Measurements from ENCODE around the gene IGSF9. TPM values are rescaled to one million over a fixed set of nuclear protein-coding genes. Genes with fewer than 3 reads are reported as not detected.

IGSF9 gene
- total RNA-seq, 1 experiment from 2014 or later, result 15.6 TPM

DNA sequence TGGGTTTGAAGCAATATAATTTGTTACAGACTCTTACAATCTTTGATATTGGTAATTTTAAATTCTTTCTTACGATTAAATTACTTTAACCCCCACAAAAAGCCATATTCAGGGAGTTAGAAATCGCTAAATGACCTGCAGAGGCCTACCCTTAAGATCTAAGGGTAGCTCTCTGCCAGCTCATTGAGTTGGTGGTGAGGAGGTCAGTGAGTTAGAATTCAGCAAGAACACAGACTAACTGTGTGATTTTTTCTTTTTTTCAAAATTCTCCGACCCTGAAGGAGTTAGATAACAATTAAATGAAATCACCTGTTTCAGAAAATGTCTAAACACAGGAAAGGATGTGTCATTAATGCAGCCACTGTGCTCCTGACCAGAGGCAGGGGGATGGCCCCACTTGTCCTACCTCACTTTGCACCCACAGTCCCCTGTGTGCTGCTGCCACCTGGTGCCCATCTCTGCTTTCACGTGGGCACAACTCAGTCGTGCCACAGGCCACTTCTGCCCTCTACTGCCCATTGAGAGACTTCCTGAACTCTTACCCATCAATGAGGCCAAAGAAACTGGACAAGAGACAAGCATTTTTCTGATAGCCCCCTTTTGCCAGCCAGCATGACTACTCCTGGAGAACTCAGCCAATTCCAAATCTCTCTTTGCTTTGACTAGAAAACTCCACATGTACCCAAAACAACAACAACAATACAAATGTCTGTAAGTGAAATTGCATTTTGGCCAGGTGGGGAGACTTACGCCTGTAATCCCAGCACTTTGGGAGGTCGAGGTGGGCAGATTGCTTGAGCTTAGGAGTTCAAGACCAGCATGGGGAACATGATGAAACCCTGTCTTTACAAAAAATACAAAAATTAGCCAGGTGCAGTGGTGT, 53.9 kb downstream of the IGSF9 start:
- no peaks in the 10 kb centered on the region for H3K79me2 ChIP-seq (ENCODE audit: low read length)
- no peak overlapping the region for H3K4me3 ChIP-seq (ENCODE audit: low read length)
- ATAC-seq (peak; percentile 74), DNase-seq (peak; percentile 97)
- H3K9ac ChIP-seq (ENCODE audit: low read length), result no peak overlapping the region
- H3K27ac ChIP-seq (ENCODE audit: low read length), result peak overlapping the region; percentile 19; the same call in 1 of the 2 replicates
- no peaks in the 10 kb centered on the region for H3K27me3 ChIP-seq (ENCODE audit: low read length)
- no peak overlapping the region for H2AFZ ChIP-seq (ENCODE audit: low read length)
- H3F3A ChIP-seq (ENCODE audit: low read length, unreplicated experiment), result no peaks in the 10 kb centered on the region
- no peaks in the 10 kb centered on the region for H3K9me2 ChIP-seq (replicated peaks; ENCODE audit: low read length)
- ChIA-PET POLR2A (ENCODE audit: unreplicated experiment) (interaction anchor here (0.6 kb wide), 1 partner anchor 9 kb away, joined by 3 read pairs; the partner anchor contains the start of gene CFAP45), CTCF (interaction anchor here (0.5 to 6.0 kb wide), 15 partner anchors 10 to 218 kb away, joined by 3 to 144 read pairs (median 4); partner anchors contain the start of gene TAGLN2)
- intact Hi-C loops (cut with micrococcal nuclease), result loop anchor here (1.0 to 5.0 kb wide), 7 partner anchors 37 to 730 kb away; partner anchors contain the start of gene DUSP23
- H3K4me2 ChIP-seq (ENCODE audit: low read length), result 0 out of 2 replicates have a peak overlapping the region, but pooled peaks have one; percentile 8
- H3K36me3 ChIP-seq (ENCODE audit: low read depth, low read length), result no peaks in the 10 kb centered on the region
- H4K20me1 ChIP-seq (ENCODE audit: low read length), result no peaks in the 10 kb centered on the region
- no peaks in the 10 kb centered on the region for H3K9me3 ChIP-seq (ENCODE audit: low read length)
- peaks cover 27% of the 10 kb centered on the region for H3K4me1 ChIP-seq (ENCODE audit: insufficient read depth, low read length)
- TF ChIP-seq EZH2phosphoT487 (IDR thresholded peaks at IDR 0.05; ENCODE audit: borderline replicate concordance, low read length), result no peak
- TF ChIP-seq, protein P1, sequence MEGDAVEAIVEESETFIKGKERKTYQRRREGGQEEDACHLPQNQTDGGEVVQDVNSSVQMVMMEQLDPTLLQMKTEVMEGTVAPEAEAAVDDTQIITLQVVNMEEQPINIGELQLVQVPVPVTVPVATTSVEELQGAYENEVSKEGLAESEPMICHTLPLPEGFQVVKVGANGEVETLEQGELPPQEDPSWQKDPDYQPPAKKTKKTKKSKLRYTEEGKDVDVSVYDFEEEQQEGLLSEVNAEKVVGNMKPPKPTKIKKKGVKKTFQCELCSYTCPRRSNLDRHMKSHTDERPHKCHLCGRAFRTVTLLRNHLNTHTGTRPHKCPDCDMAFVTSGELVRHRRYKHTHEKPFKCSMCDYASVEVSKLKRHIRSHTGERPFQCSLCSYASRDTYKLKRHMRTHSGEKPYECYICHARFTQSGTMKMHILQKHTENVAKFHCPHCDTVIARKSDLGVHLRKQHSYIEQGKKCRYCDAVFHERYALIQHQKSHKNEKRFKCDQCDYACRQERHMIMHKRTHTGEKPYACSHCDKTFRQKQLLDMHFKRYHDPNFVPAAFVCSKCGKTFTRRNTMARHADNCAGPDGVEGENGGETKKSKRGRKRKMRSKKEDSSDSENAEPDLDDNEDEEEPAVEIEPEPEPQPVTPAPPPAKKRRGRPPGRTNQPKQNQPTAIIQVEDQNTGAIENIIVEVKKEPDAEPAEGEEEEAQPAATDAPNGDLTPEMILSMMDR (conservative IDR thresholded peaks at IDR 0.05; ENCODE audit: low read depth, low read length), result peak; percentile 100
- no peak for TF ChIP-seq EZH2 (IDR thresholded peaks at IDR 0.05; ENCODE audit: low read length, unreplicated experiment)
- no TSS peak for BruUV-seq (replicated peaks)

DNA sequence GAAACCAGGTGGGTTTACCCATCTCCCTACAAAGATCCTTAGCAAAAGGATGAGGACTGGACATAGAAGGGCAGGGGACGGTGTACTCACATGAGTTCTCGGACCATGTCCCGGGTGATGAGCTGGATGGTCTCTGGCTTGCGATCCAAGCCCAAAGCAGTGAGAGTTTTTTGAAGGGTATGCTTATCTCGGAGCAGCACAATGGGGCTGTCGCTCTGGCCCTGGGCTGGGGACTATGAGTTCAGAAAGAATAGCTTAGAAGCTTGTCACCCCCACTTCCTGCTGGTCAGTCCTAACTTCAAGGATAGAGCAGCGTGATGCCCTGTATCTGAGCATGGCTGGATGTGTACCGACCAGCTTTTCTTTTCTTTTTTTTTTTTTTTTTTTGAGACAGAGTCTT, 55.0 kb downstream of the IGSF9 start:
- H3K4me3 ChIP-seq (ENCODE audit: low read length), result no peak overlapping the region
- BruUV-seq (replicated peaks), result TSS peak; percentile 92
- no peaks in the 10 kb centered on the region for H3K9me3 ChIP-seq (ENCODE audit: low read length)
- ATAC-seq (no peak), DNase-seq (no peak)
- peak overlapping the region; percentile 65 for H3K9ac ChIP-seq (ENCODE audit: low read length)
- peaks cover 27% of the 10 kb centered on the region for H3K4me1 ChIP-seq (ENCODE audit: insufficient read depth, low read length)
- H3K79me2 ChIP-seq (ENCODE audit: low read length), result no peaks in the 10 kb centered on the region
- TF ChIP-seq EZH2phosphoT487 (IDR thresholded peaks at IDR 0.05; ENCODE audit: borderline replicate concordance, low read length), result no peak
- no peaks in the 10 kb centered on the region for H3K27me3 ChIP-seq (ENCODE audit: low read length)
- H3K4me2 ChIP-seq (ENCODE audit: low read length), result peak overlapping the region; percentile 51
- H3F3A ChIP-seq (ENCODE audit: low read length, unreplicated experiment), result no peaks in the 10 kb centered on the region
- ChIA-PET POLR2A (ENCODE audit: unreplicated experiment) (no interaction called here), CTCF (interaction anchor here (0.6 to 6.0 kb wide), 13 partner anchors 8 to 116 kb away, joined by 3 to 144 read pairs (median 5); no protein-coding TSS in a partner anchor)
- intact Hi-C loops (cut with micrococcal nuclease), result loop anchor here (2.0 to 5.0 kb wide), 2 partner anchors 36 to 678 kb away; no protein-coding TSS in a partner anchor
- H3K9me2 ChIP-seq (replicated peaks; ENCODE audit: low read length), result no peaks in the 10 kb centered on the region
- H3K36me3 ChIP-seq (ENCODE audit: low read depth, low read length), result no peaks in the 10 kb centered on the region
- no peaks in the 10 kb centered on the region for H4K20me1 ChIP-seq (ENCODE audit: low read length)
- H3K27ac ChIP-seq (ENCODE audit: low read length), result peak overlapping the region; percentile 86
- peak overlapping the region; percentile 44; the same call in 1 of the 2 replicates for H2AFZ ChIP-seq (ENCODE audit: low read length)

DNA sequence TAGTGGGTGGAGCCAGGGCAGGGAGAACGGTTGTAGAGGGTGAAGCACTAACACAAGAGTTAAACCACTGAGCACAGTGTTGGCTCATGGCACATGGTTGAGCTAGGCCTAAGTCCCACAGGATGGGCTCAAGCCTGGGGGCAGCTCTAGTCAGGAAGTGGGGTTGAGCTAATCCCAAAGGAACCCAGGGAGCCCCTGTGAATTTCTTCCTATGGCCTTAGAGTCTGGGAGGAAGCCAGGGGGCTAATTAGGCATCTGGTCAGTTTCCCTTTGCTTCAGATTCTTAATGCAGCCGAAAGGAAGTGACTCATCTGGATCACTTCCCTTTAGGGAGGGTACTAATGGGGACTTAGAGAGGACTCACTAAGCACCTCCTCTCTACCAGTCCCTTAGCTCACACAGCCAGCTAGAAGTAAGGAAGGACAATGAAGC, 55.6 kb downstream of the IGSF9 start:
- peak overlapping the region; percentile 51 for H3K4me2 ChIP-seq (ENCODE audit: low read length)
- H3K4me3 ChIP-seq (ENCODE audit: low read length), result peak overlapping the region; percentile 2; the same call in 1 of the 2 replicates
- peak; percentile 96 for DNase-seq

More for the DNA sequence above, 55.6 kb downstream of the IGSF9 start:
- peak; percentile 82 for ATAC-seq
- Histone ChIP-seq H3K9me3 (ENCODE audit: low read length) (no peaks in the 10 kb centered on the region), H3K4me1 (ENCODE audit: insufficient read depth, low read length) (peaks cover 27% of the 10 kb centered on the region), H3K9me2 (replicated peaks; ENCODE audit: low read length) (no peaks in the 10 kb centered on the region), H3K27me3 (ENCODE audit: low read length) (no peaks in the 10 kb centered on the region), H4K20me1 (ENCODE audit: low read length) (no peaks in the 10 kb centered on the region), H3K79me2 (ENCODE audit: low read length) (no peaks in the 10 kb centered on the region), H2AFZ (ENCODE audit: low read length) (peak overlapping the region; percentile 44), H3K27ac (ENCODE audit: low read length) (peak overlapping the region; percentile 86), H3K9ac (ENCODE audit: low read length) (peak overlapping the region; percentile 65), H3K36me3 (ENCODE audit: low read depth, low read length) (no peaks in the 10 kb centered on the region), H3F3A (ENCODE audit: low read length, unreplicated experiment) (no peaks in the 10 kb centered on the region)
- CTCF ChIA-PET, result interaction anchor here (0.6 to 6.0 kb wide), 9 partner anchors 40 to 117 kb away, joined by 3 to 144 read pairs (median 5); no protein-coding TSS in a partner anchor
- POLR2A ChIA-PET (ENCODE audit: unreplicated experiment), result no interaction called here
- no TSS peak for BruUV-seq (replicated peaks)
- intact Hi-C loops (cut with micrococcal nuclease), result loop anchor here (2.0 to 5.0 kb wide), 2 partner anchors 35 to 678 kb away; no protein-coding TSS in a partner anchor
- no peak for TF ChIP-seq EZH2phosphoT487 (IDR thresholded peaks at IDR 0.05; ENCODE audit: borderline replicate concordance, low read length)
- TF ChIP-seq EZH2 (IDR thresholded peaks at IDR 0.05; ENCODE audit: low read length, unreplicated experiment), result no peak
- TF ChIP-seq, protein P1 (conservative IDR thresholded peaks at IDR 0.05; ENCODE audit: low read depth, low read length), result no peak

Measured in PC-3 (cell line).